NCI-H187 treated with DMSO at 0.1 percent for 48 hours (cell line): ENCODE data around the gene PCNX3.
"Not testable (repeated sequence)": the region's sequence is repeated elsewhere in the genome, so short reads cannot be mapped to it uniquely, and the experiment has no call there.

Experiments used
- DNase-seq: peaks from one replicate; lab custom pipeline; 2025; lab: John Stamatoyannopoulos, UW

PCNX3 gene

DNA sequence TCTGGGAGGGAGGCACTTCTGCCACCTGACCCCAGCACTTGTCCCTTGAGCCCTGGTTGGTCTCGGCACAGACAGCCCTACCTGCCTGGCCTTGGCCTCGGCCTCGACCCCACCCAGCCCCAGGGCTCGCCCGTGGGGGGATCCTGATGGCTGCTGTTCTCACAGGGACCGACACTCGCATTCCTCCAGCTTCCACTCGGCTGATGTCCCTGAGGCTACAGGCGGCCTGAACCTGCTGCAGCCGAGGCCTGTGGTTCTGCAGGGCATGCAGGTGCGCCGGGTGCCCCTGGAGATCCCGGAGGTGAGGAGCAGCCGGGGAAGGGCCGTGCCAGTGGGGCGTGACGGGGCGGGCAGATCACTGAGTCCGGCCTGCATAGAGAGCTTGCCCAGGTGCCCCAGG lies 5.1 kb downstream of the PCNX3 start:
- DNase-seq, result no peak

DNA sequence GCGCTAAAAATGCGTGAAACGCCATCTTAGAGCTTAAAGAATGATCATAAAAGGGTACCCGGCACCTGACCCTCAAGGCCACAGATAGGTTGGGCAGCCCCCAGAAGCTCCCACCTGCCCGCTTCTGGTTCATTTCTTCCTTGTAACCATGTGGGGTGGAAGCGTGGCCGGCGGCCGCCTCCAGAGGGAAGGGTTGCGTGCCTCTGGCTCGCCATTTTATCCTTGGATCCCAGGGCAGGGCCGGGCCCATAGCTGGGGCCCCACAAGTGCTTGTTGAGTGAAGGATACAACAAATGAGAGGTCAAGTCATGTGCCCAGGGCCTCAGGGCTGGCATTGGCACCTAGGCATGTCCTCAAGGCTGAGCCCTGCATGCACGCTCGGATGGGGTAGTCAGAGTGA lies 5.9 kb downstream of the PCNX3 start:
- DNase-seq, result no peak

- no peak for DNase-seq
Measured at GRCh38 chr11:65622011-65622410, 6.4 kb downstream of the PCNX3 start.

- DNase-seq, result no peak
Measured at GRCh38 chr11:65623177-65623576, 7.6 kb downstream of the PCNX3 start.

DNA sequence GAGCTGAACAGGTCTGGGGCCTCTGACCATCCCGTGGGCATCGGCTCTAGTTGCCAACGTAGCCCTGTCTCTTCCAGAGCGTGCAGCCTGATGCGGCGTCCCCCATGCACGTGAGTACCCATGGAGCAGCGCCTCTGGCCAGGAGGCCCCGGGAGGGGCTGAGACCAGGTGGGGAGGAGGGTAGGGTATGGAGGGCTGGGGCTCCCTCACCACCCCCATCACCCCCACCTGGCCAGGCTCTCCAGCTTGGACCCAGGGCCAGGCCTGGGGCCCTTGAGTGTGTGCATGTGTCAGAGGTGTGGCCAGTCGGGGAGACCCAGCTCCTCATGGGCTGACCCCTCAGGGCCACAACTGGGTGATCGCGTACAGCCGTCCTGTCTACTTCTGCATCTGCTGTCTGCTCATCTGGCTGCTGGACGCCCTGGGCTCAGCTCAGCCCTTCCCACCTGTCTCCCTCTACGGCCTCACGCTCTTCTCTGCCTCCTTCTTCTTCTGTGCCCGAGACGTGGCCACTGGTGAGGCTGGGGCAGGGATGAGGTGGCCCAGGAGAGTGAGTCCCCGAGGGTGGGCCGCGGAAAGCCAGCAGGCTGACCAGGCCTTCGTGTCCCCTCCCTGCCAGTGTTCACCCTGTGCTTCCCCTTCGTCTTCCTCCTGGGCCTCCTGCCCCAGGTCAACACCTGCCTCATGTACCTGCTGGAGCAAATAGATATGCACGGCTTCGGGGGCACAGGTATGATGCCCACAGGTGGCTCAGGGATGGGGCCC lies 8.5 kb downstream of the PCNX3 start:
- no peak for DNase-seq

DNA sequence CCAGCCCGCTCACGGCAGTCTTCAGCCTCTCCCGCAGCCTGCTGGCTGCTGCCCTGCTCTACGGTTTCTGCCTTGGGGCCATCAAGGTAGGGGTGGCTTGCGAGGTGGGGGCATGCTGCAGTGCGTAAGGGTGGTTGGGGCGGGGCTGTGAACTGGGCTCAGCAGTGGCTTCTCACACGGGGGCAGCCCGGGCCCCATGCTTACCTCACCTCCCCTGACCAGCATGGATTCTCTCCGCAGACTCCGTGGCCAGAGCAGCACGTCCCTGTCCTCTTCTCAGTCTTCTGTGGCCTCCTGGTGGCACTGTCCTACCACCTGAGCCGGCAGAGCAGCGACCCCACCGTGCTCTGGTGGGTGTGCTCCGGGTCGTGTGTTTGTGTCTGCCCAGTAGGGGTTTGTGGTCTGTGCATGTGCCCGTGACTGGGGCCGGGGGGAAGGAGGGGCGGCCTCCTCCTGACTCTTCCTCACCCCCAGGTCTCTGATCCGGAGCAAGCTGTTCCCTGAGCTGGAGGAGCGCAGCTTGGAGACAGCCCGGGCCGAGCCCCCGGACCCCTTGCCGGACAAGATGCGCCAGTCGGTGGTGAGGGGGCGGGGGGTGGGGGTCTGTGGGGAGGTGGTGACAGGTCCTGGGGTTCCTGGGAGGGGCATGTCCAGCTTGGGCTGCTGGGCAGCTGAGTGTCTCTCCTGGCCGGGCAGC lies 9.5 kb downstream of the PCNX3 start:
- no peak for DNase-seq

- no peak for DNase-seq
Measured at GRCh38 chr11:65625628-65626342, 10.2 kb downstream of the PCNX3 start.

DNA sequence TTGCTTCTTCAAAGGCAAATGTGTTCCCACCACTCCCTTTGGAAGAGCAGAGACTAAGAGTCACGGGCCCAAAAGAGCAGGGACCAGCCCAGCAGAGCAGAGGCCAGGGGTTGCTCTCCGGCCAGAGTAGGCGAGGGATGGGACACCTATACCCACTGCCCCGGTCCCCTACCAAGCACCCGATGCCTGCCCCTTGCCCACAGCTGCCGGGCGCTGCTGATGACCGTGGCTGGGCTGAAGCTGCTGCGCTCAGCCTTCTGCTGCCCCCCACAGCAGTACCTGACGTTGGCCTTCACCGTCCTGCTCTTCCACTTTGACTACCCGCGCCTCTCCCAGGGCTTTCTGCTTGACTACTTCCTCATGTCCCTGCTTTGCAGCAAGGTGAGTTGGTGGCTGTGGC lies 11.6 kb downstream of the PCNX3 start:
- no peak for DNase-seq

- DNase-seq, result no peak
Measured at GRCh38 chr11:65629579-65629978, 14.0 kb downstream of the PCNX3 start.

DNA sequence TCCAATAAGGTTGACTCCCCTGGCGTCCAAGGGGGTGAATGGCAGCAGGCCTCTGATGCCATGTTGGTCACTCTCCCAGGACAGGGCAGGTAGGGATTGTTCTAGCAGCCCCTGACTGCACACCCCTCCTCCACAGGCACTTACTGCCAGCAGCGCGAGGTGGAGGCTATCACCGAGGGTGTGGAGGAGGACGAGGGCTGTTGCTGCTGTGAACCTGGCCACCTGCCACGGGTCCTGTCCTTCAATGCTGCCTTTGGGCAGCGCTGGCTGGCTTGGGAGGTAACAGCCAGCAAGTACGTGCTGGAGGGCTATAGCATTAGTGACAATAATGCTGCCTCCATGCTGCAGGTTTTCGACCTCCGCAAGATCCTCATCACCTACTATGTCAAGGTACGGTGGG lies 14.6 kb downstream of the PCNX3 start:
- no peak for DNase-seq

GRCh38 chr11:65633390-65634108 lies 18.0 kb downstream of the PCNX3 start:
- DNase-seq, result no peak

GRCh38 chr11:65634109-65634436 lies 18.5 kb downstream of the PCNX3 start:
- no peak for DNase-seq

- DNase-seq, result no peak
Measured at GRCh38 chr11:65634440-65634839, 18.9 kb downstream of the PCNX3 start.

DNA sequence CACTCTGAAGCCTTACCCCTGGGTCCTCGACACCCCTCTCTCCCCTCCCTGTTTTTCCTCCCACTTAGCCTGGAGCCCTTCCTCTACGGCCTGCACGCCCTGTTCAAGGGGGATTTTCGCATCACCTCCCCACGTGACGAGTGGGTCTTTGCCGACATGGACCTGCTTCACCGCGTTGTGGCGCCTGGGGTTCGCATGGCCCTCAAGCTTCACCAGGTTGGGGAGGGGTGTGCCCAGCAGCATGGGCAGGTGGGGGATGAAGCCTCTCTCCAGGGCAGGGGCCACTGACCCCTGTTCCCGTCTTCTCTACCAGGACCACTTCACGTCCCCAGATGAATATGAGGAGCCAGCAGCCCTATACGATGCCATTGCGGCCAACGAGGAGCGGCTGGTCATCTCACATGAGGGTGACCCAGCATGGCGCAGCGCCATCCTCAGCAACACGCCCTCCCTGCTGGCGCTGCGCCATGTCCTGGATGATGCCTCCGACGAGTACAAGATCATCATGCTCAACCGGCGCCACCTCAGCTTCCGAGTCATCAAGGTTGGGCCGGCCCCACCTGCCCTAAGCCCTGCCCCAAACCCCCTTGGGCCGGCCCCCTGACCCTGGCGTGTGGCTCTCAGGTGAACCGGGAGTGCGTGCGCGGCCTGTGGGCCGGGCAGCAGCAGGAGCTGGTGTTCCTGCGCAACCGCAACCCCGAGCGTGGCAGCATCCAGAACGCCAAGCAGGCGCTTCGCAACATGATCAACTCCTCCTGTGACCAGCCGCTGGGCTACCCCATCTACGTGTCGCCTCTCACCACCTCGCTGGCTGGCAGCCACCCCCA lies 19.5 kb downstream of the PCNX3 start:
- DNase-seq, result no peak

GRCh38 chr11:65636108-65637031 lies 20.8 kb downstream of the PCNX3 start:
- no peak for DNase-seq

DNA sequence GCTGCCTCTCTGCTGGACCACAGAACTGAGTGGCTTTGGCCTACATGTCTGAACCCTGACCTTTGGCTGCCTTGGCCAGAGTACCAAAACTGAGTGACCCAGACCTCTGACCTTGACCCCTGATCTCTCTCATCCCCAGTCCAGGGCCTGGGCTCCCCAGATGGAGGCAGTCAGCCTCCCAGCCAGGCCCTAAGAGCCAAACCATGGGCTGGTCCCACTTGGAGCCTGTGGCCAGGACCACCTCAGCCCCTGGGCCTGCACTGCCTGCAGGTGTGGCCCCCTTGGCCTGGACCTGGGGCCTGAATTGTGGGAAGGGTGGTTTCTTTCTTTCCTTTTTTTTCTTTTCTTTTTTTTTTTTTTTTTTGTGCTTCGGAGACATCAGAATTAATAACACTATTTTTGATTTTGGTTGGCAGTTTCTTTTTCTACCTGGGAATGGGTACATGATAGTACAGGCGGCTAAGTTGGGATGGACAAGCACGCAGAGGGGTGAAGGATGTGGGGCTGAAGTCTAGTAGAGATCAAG lies 21.5 kb downstream of the PCNX3 start:
- no peak for DNase-seq

- DNase-seq, result no peak
Measured at GRCh38 chr11:65637794-65638419, 22.3 kb downstream of the PCNX3 start, which contains the start of gene SIPA1. SIPA1 (plus strand) TSS chr11:65638101; CDS start chr11:65640922, 2,821 bp downstream.

- not testable (repeated sequence) for DNase-seq
Measured at GRCh38 chr11:65639228-65639597, 23.6 kb downstream of the PCNX3 start.

GRCh38 chr11:65639623-65640482 lies 24.3 kb downstream of the PCNX3 start:
- DNase-seq, result no peak
